ENCODE results near the gene MRTO4. TPM values are rescaled to one million over a fixed set of nuclear protein-coding genes. Genes with fewer than 3 reads are reported as not detected.
A peak's percentile ranks its signal among the peaks of the same experiment; 100 is the strongest.
"Not testable (repeated sequence)": the region's sequence is repeated elsewhere in the genome, so short reads cannot be mapped to it uniquely, and the experiment has no call there.

MRTO4 gene
- total and polyA plus RNA-seq, 7 donors, result 19.9 to 103 (median 35.8) TPM

DNA sequence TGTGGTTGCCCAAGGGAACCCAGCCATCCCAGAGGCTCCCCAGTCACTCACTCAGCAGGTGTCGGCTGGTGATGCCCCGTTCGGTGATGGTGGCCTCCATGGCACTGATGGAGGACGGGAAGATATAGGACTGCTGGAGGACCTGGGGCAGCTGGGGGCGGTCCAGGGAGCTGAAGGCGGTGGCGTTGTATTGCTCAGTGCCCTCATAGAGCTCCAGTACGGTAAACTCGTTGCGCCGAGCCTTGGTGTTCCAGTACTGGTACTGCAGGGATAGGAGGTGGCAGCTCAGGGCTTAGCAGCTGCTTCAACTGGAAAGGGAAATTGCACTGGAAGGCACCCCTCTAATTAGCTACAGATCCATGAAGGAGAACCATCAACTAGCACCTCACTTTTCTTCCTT is 29.0 kb upstream of the MRTO4 start:
- WGBS, 3 donors, result 89 to 94% (median 92%) methylated on average over 11 of the region's 11 CpGs
- H3K27ac ChIP-seq, result peak overlapping the region; percentile 73
- no peak for DNase-seq
- H3K4me1 ChIP-seq, result peaks cover 45% of the 10 kb centered on the region
- peaks cover 9 to 84% of the 10 kb centered on the region in 2 donors for H3K36me3 ChIP-seq (ENCODE audit: insufficient read depth in 1 of 2, low read depth in 1 of 2)
- no peaks in the 10 kb centered on the region for H3K27me3 ChIP-seq (ENCODE audit: insufficient read depth in 3 of 3, low read length in 2 of 3)
- TF ChIP-seq, protein P1, sequence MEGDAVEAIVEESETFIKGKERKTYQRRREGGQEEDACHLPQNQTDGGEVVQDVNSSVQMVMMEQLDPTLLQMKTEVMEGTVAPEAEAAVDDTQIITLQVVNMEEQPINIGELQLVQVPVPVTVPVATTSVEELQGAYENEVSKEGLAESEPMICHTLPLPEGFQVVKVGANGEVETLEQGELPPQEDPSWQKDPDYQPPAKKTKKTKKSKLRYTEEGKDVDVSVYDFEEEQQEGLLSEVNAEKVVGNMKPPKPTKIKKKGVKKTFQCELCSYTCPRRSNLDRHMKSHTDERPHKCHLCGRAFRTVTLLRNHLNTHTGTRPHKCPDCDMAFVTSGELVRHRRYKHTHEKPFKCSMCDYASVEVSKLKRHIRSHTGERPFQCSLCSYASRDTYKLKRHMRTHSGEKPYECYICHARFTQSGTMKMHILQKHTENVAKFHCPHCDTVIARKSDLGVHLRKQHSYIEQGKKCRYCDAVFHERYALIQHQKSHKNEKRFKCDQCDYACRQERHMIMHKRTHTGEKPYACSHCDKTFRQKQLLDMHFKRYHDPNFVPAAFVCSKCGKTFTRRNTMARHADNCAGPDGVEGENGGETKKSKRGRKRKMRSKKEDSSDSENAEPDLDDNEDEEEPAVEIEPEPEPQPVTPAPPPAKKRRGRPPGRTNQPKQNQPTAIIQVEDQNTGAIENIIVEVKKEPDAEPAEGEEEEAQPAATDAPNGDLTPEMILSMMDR (IDR thresholded peaks at IDR 0.05), result no peak
- no peak overlapping the region for H3K4me3 ChIP-seq
- intact Hi-C loops (cut with DNase I), result no loop called here
- no peaks in the 10 kb centered on the region for H3K9me3 ChIP-seq
- no peak for ATAC-seq

GRCh38 chr1:19222979-19223824 is 28.4 kb upstream of the MRTO4 start:
- WGBS, 3 donors, result 44 to 69% (median 45%) methylated on average over 15 of the region's 15 CpGs
- ATAC-seq (peak; percentile 36 to 76 (median 70)), DNase-seq (no peak)
- peaks cover 43% of the 10 kb centered on the region for H3K4me1 ChIP-seq
- H3K27ac ChIP-seq, result peak overlapping the region; percentile 73
- no peaks in the 10 kb centered on the region for H3K27me3 ChIP-seq (ENCODE audit: insufficient read depth in 3 of 3, low read length in 2 of 3)
- TF ChIP-seq, protein P1 (IDR thresholded peaks at IDR 0.05), result no peak
- no peak overlapping the region for H3K4me3 ChIP-seq
- no peaks in the 10 kb centered on the region for H3K9me3 ChIP-seq
- intact Hi-C loops (cut with DNase I), result no loop called here
- peaks cover 9 to 84% of the 10 kb centered on the region in 2 donors for H3K36me3 ChIP-seq (ENCODE audit: insufficient read depth in 1 of 2, low read depth in 1 of 2)

GRCh38 chr1:19229229-19229628 is 22.4 kb upstream of the MRTO4 start:
- H3K27me3 ChIP-seq (ENCODE audit: insufficient read depth in 3 of 3, low read length in 2 of 3), result no peaks in the 10 kb centered on the region
- TF ChIP-seq, protein P1 (IDR thresholded peaks at IDR 0.05), result no peak
- intact Hi-C loops (cut with DNase I), result no loop called here
- peaks cover 9 to 99% of the 10 kb centered on the region in 2 donors for H3K36me3 ChIP-seq (ENCODE audit: insufficient read depth in 1 of 2, low read depth in 1 of 2)
- H3K27ac ChIP-seq, result no peak overlapping the region
- DNase-seq, result no peak
- H3K4me3 ChIP-seq, result no peak overlapping the region
- no peak for ATAC-seq
- H3K4me1 ChIP-seq, result peaks cover 18% of the 10 kb centered on the region
- H3K9me3 ChIP-seq, result no peaks in the 10 kb centered on the region
- WGBS, 3 donors, result 43 to 55% (median 48%) methylated on average over 3 of the region's 3 CpGs

DNA sequence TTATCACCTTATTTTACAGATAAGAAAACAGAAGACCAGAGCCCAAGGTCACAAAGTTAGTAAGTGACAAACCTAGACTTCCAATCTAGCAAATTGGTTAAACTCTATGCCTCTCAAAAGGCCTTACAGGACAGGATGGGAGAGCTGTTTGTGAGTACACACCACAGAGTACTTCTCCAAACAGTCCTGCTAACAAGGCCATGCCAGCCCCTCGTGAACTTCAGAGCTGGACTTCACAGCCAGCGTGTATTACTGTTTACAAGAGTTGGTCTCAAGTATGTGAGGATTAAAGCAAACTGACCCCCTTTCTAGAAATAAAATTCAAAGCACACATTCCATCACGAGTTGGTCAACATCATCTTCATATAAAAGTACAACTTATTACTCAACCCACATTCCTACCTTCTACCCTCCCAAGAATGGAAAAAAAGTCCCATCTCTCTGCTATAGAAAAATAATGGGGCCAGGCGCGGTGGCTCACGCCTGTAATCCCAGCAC is 21.7 kb upstream of the MRTO4 start:
- 78 to 86% (median 84%) methylated on average over 6 of the region's 6 CpGs for WGBS, 3 donors
- Histone ChIP-seq H3K27ac (no peak overlapping the region), H3K27me3 (ENCODE audit: insufficient read depth in 3 of 3, low read length in 2 of 3) (no peaks in the 10 kb centered on the region), H3K36me3 (ENCODE audit: insufficient read depth in 1 of 2, low read depth in 1 of 2) (peaks cover 4 to 99% of the 10 kb centered on the region in 2 donors), H3K4me3 (no peak overlapping the region), H3K4me1 (peaks cover 18% of the 10 kb centered on the region), H3K9me3 (no peaks in the 10 kb centered on the region)
- TF ChIP-seq, protein P1 (IDR thresholded peaks at IDR 0.05), result no peak
- ATAC-seq (no peak), DNase-seq (no peak)
- intact Hi-C loops (cut with DNase I), result no loop called here

DNA sequence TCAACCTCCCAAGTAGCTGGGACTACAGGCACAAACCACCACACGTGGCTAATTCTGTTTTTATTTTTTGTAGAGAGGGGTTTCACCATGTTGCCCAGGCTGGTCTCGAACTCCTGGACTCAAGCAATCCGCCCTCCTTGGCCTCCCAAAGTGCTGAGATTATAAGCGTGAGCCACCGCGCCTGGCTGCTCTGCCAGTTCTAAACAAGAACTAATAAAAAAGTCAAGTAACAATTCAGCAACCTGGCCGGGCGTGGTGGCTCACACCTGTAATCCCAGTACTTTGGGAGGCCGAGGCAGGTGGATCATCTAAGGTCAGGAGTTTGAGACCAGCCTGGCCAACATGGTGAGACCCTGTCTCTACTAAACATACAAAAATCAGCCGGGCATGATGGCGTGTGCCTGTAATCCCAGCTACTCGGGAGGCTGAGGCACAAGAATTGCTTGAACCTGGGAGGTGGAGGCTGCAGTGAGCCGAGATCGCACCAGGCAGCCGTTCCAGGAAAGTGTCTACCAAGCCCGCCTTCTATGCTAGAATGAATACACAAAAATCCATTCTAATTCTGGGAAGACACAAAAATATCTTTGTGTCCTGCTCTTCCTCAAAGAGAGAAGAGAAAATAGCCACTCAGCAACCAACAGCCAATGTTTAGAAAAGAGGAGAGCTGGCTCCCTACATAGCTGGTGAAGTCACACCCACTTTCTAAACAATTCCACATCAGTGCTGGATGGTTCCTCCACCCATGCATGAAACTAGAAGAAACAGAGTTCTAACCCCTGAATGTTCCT is 19.7 kb upstream of the MRTO4 start:
- peaks cover 18% of the 10 kb centered on the region for H3K4me1 ChIP-seq
- ATAC-seq, result peak in 2 of 4 donors; percentile 22 to 39
- WGBS, 3 donors, result 78 to 87% (median 82%) methylated on average over 16 of the region's 16 CpGs
- intact Hi-C loops (cut with DNase I); DNase-seq; H3K4me3 ChIP-seq; H3K9me3 ChIP-seq; H3K27me3 ChIP-seq (ENCODE audit: insufficient read depth in 3 of 3, low read length in 2 of 3): not testable (repeated sequence)
- peak overlapping the region; percentile 11 for H3K27ac ChIP-seq
- peaks cover 5 to 99% of the 10 kb centered on the region in 2 donors for H3K36me3 ChIP-seq (ENCODE audit: insufficient read depth in 1 of 2, low read depth in 1 of 2)

Data from psoas muscle (tissue), 8 donors.